SK-N-SH (cell line): Measurements from ENCODE around the gene LLGL1. TPM values are rescaled to one million over a fixed set of nuclear protein-coding genes. Genes with fewer than 3 reads are reported as not detected.
A peak's percentile ranks its signal among the peaks of the same experiment; 100 is the strongest.

Source experiments
- CTCF ChIA-PET: fragments of 300-600, 350-600 bp; formaldehyde crosslinking; extraction: SDS; loops from one replicate; lab custom pipeline; 2021; lab: Yijun Ruan, JAX
- POLR2A ChIA-PET: fragments of 350-600 bp; sonication (Branson Sonifier 250); formaldehyde crosslinking; extraction: SDS; loops from one replicate; lab custom pipeline; 2020; ENCODE audit warnings: antibody characterized with exemption, inconsistent platforms; lab: Yijun Ruan, JAX
- DNase-seq: peaks from one replicate; pipeline ENCODE4 v3.0.0; 2012
- H2AFZ ChIP-seq: fragments of 200-600 bp; sonication (generic); 2 replicates; pipeline ENCODE4 v1.8.1; 2016; ENCODE audit warnings: antibody characterized with exemption, mild to moderate bottlenecking, low read depth
- H3F3A ChIP-seq: fragments of 200-600 bp; sonication (generic); replicated peaks from 2 replicates; pipeline ENCODE3; 2016; ENCODE audit warnings: antibody characterized with exemption, mild to moderate bottlenecking; ENCODE audit not compliant: insufficient read depth
- H3K27ac ChIP-seq, 2 experiments: fragments of 200-500 bp in 1 of 2; fragments of 200-600 bp in 1 of 2; sonication (Bioruptor generic) in 1 of 2; sonication (generic), shearing (Covaris generic) in 1 of 2; 2 replicates each; pipeline versions ENCODE4 v1.5.1 to v1.6.1; 2014 to 2016; ENCODE audit warnings: low read depth in 2 of 2, inconsistent platforms in 1 of 2, low read length in 1 of 2, mild to moderate bottlenecking in 1 of 2, mixed read lengths in 1 of 2
- H3K27me3 ChIP-seq: fragments of 200-600 bp; sonication (generic), shearing (Covaris generic); 2 replicates; pipeline ENCODE4 v1.6.1; 2016; ENCODE audit warnings: mixed run types; ENCODE audit not compliant: insufficient read depth
- H3K36me3 ChIP-seq, 2 experiments: fragments of 200-500 bp in 1 of 2; fragments of 200-600 bp in 1 of 2; sonication (Bioruptor generic) in 1 of 2; sonication (generic) in 1 of 2; replicated peaks in 1 of 2; 2 replicates each; pipeline versions ENCODE3 to v1.5.1; 2014 to 2016; ENCODE audit warnings: low read length in 1 of 2, mild to moderate bottlenecking in 1 of 2; ENCODE audit not compliant: insufficient read depth in 2 of 2, control insufficient read depth in 1 of 2
- H3K4me1 ChIP-seq, 2 experiments: fragments of 200-500 bp in 1 of 2; fragments of 200-600 bp in 1 of 2; sonication (Bioruptor generic) in 1 of 2; sonication (generic), shearing (Covaris generic) in 1 of 2; 2 replicates each; pipeline versions ENCODE4 v1.5.1 to v1.6.1; 2014 to 2016; ENCODE audit warnings: low read depth in 1 of 2, low read length in 1 of 2, mixed run types in 1 of 2; ENCODE audit not compliant: insufficient read depth in 2 of 2, control insufficient read depth in 1 of 2
- H3K4me2 ChIP-seq: fragments of 200-600 bp; sonication (generic), shearing (Covaris generic); 2 replicates; pipeline ENCODE4 v1.6.1; 2017; ENCODE audit warnings: mixed run types
- H3K4me3 ChIP-seq, 2 experiments: fragments of 200-500 bp in 1 of 2; fragments of 200-600 bp in 1 of 2; sonication (Bioruptor generic) in 1 of 2; sonication (generic), shearing (Covaris generic) in 1 of 2; 2 replicates each; pipeline versions ENCODE4 v1.5.1 to v1.8.1; 2014 to 2016; ENCODE audit warnings: low read depth in 2 of 2, inconsistent platforms in 1 of 2, low read length in 1 of 2, mild to moderate bottlenecking in 1 of 2, mixed read lengths in 1 of 2, moderate library complexity in 1 of 2
- H3K79me2 ChIP-seq: fragments of 200-600 bp; sonication (generic); 2 replicates; pipeline ENCODE4 v1.8.1; 2017; ENCODE audit warnings: mild to moderate bottlenecking; ENCODE audit not compliant: insufficient read depth
- H3K9ac ChIP-seq: fragments of 200-600 bp; sonication (generic); 2 replicates; pipeline ENCODE4 v1.6.1; 2017; ENCODE audit warnings: mixed run types
- H3K9me2 ChIP-seq: fragments of 200-600 bp; sonication (generic); 2 replicates; pipeline ENCODE4 v1.6.1; 2017; ENCODE audit warnings: mixed run types
- H3K9me3 ChIP-seq: fragments of 200-600 bp; sonication (generic); 2 replicates; pipeline ENCODE4 v1.6.1; 2017; ENCODE audit warnings: mixed run types, mild to moderate bottlenecking, moderate library complexity
- H4K20me1 ChIP-seq: fragments of 200-600 bp; sonication (generic); 2 replicates; pipeline ENCODE4 v1.6.1; 2017; ENCODE audit warnings: mild to moderate bottlenecking, mixed run types; ENCODE audit not compliant: insufficient read depth
- CHD2 ChIP-seq: fragments of 150-350 bp; IDR thresholded peaks from 2 replicates; pipeline ENCODE4 v1.6.1; 2018; ENCODE audit warnings: low read length; ENCODE audit not compliant: partially characterized antibody
- EZH2phosphoT487 ChIP-seq: fragments of 200-600 bp; sonication (generic); IDR thresholded peaks from 2 replicates; pipeline ENCODE4 v1.6.1; 2017; ENCODE audit warnings: low read depth, mixed run types, mild to moderate bottlenecking, antibody characterized with exemption, moderate library complexity, borderline replicate concordance
- FOXJ3 ChIP-seq: sonication (generic); formaldehyde crosslinking; IDR thresholded peaks from 2 replicates; pipeline ENCODE4 v1.5.1; 2020; ENCODE audit warnings: mild to moderate bottlenecking, missing genetic modification reagents
- FOXM1 ChIP-seq: IDR thresholded peaks from 2 replicates; pipeline ENCODE4 v1.4.0; 2012; ENCODE audit warnings: low read depth, mild to moderate bottlenecking
- JUND ChIP-seq: IDR thresholded peaks from 2 replicates; pipeline ENCODE4 v1.4.0; 2012
- MXI1 ChIP-seq: IDR thresholded peaks from 2 replicates; pipeline ENCODE4 v1.6.1; 2012; ENCODE audit warnings: mild to moderate bottlenecking, low read depth, low read length, improper control_type of control experiment
- POLR2AphosphoS5 ChIP-seq: IDR thresholded peaks from 2 replicates; pipeline ENCODE4 v1.6.1; 2012; ENCODE audit warnings: low read depth, low read length
- RCOR1 ChIP-seq: fragments of 150-350 bp; IDR thresholded peaks from 2 replicates; pipeline ENCODE4 v1.6.1; 2017; ENCODE audit warnings: antibody characterized with exemption, low read length
- RFX5 ChIP-seq: IDR thresholded peaks from 2 replicates; pipeline ENCODE4 v1.6.1; 2012; ENCODE audit warnings: mild to moderate bottlenecking, improper control_type of control experiment, low read length
- RXRA ChIP-seq: IDR thresholded peaks from 2 replicates; pipeline ENCODE4 v1.4.0; 2012; ENCODE audit warnings: low read depth, mild to moderate bottlenecking, borderline replicate concordance
- TCF12 ChIP-seq: IDR thresholded peaks from 2 replicates; pipeline ENCODE4 v1.4.0; 2012
- WGBS: methylation state at CpG from one replicate; pipeline ENCODE4 v1.1.6; 2017; ENCODE audit warnings: low lambda C conversion rate; 5-methylcytosine and 5-hydroxymethylcytosine counted together
- polyA plus RNA-seq, 3 experiments: library from polyadenylated mRNA; depleted of rRNA; stranded (reverse); fragments of >200 nt; gene quantifications; 2 replicates each; pipeline ENCODE4 v1.2.3, GENCODE V29; 2012
- TF ChIP-seq, protein P1 (sequence below): IDR thresholded peaks from 2 replicates; pipeline ENCODE4 v1.6.1; 2012; ENCODE audit warnings: mild to moderate bottlenecking, low read depth, low read length, moderate library complexity
- TF ChIP-seq, protein P2 (sequence below): fragments of 150-350 bp; IDR thresholded peaks from 2 replicates; pipeline ENCODE4 v1.6.1; 2017; ENCODE audit warnings: antibody characterized with exemption, low read length, low read depth, borderline replicate concordance
- TF ChIP-seq, protein P3 (sequence below): IDR thresholded peaks from 2 replicates; pipeline ENCODE4 v1.4.0; 2012; ENCODE audit warnings: low read depth
- TF ChIP-seq, protein P4 (sequence below): IDR thresholded peaks from 2 replicates; pipeline ENCODE4; 2012

LLGL1 gene
- polyA plus RNA-seq, 1 of the 3 experiments (the other 2 are of a cell fraction): 31.4 TPM

DNA sequence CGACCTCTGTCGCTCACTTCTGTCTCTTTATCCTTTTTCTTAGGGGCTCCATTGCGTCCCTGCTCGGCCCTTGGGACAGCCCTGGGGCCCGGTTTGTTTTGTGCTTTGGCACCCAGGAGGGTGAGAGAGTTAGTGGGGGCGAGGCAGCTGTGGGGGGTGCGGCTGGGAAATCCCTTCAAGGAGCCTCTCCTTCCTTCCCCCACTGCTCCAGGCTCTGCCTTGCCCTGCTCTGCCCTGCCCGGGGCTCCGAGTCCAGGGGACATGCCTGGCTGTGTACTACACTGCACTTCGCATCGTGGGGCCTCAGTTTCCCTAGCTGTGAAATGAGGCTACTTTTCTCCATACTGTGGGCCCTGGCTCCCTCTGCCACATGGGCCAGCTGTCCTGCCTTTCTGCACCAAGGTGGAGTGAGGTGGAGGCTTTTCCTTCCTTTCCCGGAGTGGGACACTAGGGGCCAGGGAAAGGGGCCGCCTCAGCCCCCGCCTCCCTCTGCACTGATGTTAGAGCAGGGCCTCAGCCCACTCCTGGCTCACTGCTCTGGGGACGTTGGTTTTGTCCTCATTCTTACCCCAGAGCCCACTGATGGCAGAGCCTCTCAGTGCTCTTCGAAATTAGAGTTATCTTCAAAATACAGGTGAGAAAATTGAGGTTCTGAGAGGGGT lies 980 bp downstream of the LLGL1 start:
- Histone ChIP-seq H3K36me3 (no peaks in the 10 kb centered on the region), H3K9me3 (no peaks in the 10 kb centered on the region), H3K4me2 (peak overlapping the region; percentile 99), H4K20me1 (0 out of 2 replicates have a peak, but pooled peaks cover 17% of the 10 kb centered on the region), H3F3A (no peaks in the 10 kb centered on the region), H3K27me3 (no peaks in the 10 kb centered on the region), H3K4me3 (peak overlapping the region; percentile 90 to 98), H3K79me2 (peaks cover 49% of the 10 kb centered on the region), H3K9me2 (no peaks in the 10 kb centered on the region), H2AFZ (no peak overlapping the region), H3K9ac (peak overlapping the region; percentile 82), H3K27ac (no peak overlapping the region), H3K4me1 (peaks cover 0 to 20% of the 10 kb centered on the region in 2 experiments; a peak in 1 of 4 replicates)
- DNase-seq: peak; percentile 45
- CTCF ChIA-PET: interaction anchor here (0.8 to 3.3 kb wide), 3 partner anchors 9 to 38 kb away, joined by 3 to 13 read pairs (median 4); no protein-coding TSS in a partner anchor
- WGBS: 36% methylated on average over 11 of the region's 16 CpGs
- TF ChIP-seq CHD2: no peak
- TF ChIP-seq, protein P1, sequence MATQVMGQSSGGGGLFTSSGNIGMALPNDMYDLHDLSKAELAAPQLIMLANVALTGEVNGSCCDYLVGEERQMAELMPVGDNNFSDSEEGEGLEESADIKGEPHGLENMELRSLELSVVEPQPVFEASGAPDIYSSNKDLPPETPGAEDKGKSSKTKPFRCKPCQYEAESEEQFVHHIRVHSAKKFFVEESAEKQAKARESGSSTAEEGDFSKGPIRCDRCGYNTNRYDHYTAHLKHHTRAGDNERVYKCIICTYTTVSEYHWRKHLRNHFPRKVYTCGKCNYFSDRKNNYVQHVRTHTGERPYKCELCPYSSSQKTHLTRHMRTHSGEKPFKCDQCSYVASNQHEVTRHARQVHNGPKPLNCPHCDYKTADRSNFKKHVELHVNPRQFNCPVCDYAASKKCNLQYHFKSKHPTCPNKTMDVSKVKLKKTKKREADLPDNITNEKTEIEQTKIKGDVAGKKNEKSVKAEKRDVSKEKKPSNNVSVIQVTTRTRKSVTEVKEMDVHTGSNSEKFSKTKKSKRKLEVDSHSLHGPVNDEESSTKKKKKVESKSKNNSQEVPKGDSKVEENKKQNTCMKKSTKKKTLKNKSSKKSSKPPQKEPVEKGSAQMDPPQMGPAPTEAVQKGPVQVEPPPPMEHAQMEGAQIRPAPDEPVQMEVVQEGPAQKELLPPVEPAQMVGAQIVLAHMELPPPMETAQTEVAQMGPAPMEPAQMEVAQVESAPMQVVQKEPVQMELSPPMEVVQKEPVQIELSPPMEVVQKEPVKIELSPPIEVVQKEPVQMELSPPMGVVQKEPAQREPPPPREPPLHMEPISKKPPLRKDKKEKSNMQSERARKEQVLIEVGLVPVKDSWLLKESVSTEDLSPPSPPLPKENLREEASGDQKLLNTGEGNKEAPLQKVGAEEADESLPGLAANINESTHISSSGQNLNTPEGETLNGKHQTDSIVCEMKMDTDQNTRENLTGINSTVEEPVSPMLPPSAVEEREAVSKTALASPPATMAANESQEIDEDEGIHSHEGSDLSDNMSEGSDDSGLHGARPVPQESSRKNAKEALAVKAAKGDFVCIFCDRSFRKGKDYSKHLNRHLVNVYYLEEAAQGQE: no peak
- no peak for TF ChIP-seq FOXJ3 (CRISPR knock-in tag)
- TF ChIP-seq JUND: no peak
- TF ChIP-seq, protein P2, sequence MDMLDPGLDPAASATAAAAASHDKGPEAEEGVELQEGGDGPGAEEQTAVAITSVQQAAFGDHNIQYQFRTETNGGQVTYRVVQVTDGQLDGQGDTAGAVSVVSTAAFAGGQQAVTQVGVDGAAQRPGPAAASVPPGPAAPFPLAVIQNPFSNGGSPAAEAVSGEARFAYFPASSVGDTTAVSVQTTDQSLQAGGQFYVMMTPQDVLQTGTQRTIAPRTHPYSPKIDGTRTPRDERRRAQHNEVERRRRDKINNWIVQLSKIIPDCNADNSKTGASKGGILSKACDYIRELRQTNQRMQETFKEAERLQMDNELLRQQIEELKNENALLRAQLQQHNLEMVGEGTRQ: no peak
- TF ChIP-seq RFX5: no peak
- no peak for TF ChIP-seq POLR2AphosphoS5
- TF ChIP-seq RCOR1: no peak
- TF ChIP-seq, protein P3, sequence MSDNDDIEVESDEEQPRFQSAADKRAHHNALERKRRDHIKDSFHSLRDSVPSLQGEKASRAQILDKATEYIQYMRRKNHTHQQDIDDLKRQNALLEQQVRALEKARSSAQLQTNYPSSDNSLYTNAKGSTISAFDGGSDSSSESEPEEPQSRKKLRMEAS: no peak
- TF ChIP-seq TCF12: no peak
- TF ChIP-seq, protein P4, sequence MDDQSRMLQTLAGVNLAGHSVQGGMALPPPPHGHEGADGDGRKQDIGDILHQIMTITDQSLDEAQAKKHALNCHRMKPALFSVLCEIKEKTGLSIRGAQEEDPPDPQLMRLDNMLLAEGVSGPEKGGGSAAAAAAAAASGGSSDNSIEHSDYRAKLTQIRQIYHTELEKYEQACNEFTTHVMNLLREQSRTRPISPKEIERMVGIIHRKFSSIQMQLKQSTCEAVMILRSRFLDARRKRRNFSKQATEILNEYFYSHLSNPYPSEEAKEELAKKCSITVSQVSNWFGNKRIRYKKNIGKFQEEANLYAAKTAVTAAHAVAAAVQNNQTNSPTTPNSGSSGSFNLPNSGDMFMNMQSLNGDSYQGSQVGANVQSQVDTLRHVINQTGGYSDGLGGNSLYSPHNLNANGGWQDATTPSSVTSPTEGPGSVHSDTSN: no peak
- no peak for TF ChIP-seq MXI1
- TF ChIP-seq RXRA: no peak
- no peak for TF ChIP-seq FOXM1
- no peak for TF ChIP-seq EZH2phosphoT487
- POLR2A ChIA-PET: no interaction called here
